Right hindlimb (tissue), 1 donor: ENCODE data around the gene C10orf105.

Experiments
- DNase-seq: peaks from one replicate; pipeline ENCODE4 v3.0.0-alpha.2; 2018

Gene C10orf105

DNA sequence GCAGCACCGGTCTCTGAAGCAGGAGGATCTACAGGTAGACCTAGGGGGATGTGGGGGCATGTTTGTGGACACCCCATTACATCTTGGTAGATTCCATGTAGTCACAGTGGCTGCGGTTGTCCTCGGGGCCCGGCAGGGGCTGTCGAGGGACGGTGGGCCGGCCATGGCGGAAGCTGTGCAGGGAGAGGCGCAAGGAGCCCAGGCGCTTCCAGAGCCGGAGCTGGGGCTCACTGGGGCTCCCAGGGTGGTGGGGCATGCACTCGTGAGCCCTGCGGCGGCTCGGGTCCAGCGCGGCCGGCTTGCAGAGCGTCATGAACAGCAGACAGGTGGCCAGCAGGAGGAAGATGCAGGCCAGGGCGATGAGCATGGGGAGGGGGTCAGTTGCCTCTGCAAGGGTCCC lies 3.7 kb downstream of the C10orf105 start:
- no peak for DNase-seq

GRCh38 chr10:71715026-71715425 lies 4.6 kb downstream of the C10orf105 start:
- no peak for DNase-seq

DNA sequence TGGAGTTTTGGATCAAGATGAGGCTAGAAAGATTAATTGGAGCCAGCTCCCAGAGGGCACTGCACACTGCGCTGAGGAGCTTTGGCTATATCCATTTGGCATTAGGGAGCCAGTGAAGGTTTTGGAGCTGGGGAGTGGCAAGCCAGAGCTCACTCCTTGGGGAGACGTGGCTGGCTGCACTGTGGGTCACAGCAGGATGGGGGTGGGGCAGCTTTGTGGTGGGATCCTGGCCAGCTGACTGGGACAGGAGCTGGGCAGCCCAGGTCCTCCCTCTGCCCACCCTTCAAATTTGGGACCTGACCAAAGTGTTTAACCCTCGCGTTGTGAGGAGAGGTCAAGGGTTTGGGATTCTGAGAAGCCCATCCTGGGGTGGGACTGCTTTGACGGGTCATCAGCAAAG lies 5.0 kb downstream of the C10orf105 start:
- no peak for DNase-seq

DNA sequence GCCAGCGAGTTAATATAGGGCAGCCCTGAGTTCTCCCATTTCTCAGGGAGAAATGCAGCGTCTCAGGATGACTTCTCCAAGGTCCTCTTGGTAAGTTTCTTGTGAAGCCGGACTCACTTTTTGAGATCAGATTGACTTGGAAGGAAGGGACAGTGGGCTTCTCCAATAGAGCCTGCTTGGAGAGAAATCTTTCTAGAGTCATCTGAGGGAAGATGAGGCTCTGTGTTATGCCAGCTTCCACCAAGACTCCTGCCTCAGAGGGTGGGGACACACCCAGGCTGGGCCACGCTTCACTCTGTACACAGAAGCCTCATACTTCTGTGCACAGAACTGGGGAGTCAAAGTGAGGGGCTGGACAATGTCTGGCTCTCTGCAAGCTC lies 5.6 kb downstream of the C10orf105 start:
- no peak for DNase-seq

DNA sequence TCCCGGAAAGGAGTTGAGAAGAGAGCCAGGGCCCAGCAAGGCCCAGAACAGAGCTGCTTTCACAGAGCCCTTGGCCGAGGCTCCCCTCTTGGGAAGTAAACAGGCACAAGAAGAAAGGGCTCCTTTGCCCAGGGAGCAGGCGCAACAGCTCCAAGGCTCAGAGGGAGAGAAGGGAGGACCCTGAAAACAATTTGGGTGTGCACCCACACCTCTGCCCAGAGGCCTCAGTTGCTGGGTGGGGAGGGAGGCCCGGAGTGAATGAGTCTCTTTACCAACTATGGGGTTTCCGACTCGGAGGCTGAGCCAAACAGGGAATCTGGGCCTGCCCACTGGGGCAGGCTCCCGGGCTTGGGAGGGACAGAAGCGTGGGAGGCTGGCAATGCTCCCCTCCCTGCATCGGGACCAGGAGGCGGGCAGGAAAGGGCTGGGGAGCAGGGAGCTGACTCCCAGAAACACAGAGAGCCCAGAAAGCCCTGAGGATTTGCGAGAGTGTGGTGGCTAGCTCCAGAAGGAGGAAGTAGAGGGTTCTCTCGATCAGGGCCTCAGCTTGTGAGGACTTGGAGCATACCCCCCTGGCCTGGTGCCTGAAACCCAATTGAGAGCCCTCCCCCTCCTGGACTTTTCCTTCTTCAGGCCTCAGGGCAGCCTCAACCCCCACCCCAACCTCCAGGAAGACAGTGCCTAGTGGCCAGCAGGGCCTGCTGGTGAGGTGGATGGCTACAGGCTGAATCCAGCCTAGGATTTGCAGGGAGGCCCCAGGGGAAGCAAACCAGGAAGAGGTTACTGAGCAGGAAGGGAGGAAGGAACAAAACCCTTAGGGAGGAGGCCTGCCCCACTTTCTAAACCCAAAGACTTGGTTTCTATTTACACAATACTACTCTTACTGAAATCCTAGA lies 6.2 kb downstream of the C10orf105 start:
- peak; percentile 86 for DNase-seq

DNA sequence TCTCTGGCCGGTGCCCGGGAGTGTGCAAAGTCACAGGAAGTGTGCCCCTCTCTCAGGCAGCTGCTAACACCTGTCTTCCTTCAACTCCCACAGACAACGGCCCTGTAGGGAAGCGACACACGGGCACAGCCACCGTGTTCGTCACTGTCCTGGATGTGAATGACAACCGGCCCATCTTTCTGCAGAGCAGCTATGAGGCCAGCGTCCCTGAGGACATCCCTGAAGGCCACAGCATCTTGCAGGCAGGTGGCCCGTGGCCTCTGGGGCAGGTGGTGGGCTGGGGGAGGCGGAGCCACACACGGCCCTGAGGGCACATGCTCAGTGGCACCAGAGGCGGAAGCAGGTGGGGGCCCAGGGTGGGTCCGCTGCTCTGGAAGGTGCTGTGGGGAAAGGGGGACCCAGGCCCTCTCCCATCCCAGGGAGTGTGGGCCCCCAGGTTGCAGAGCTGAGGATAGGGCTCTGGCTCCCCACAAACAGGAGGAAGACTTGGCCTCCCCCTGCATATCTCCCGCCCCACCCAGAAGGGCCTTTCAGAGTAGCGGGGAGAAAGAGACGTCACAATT lies 6.9 kb downstream of the C10orf105 start:
- no peak for DNase-seq

- DNase-seq, result no peak
These were observed 7.4 kb downstream of the C10orf105 start for GRCh38 chr10:71712170-71712569.

DNA sequence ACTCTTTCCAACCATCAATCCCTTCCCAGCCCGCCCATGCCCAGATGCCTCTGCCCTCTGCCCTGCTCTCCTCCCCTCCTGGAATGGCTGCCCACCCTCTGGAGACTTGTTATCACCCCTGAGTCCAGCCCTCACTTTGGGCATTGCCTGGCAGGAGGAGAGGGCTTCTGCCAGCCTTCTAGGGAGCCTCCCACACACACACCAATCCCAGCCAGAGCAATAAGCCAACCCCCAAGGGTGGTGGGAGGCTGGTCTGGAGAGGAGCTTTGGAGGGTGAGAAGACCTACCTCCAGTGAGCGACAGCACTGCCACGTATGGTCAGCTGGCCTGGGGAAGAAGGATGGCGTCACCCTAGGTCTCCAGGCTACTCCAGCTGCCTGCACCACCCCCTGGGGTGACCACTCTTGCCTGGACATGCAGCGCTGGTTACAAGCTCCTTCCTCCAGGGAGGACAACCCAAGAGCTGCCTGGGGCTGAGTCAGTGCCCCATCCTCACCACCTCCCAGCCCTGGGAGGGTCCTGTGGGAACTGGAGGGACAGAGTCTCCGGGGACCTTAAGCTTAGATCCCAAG lies 8.4 kb downstream of the C10orf105 start:
- DNase-seq, result no peak

- DNase-seq, result no peak
These were observed 9.1 kb downstream of the C10orf105 start for GRCh38 chr10:71710519-71710918.

- DNase-seq, result no peak
These were observed 10.4 kb downstream of the C10orf105 start for GRCh38 chr10:71708897-71709882.

DNA sequence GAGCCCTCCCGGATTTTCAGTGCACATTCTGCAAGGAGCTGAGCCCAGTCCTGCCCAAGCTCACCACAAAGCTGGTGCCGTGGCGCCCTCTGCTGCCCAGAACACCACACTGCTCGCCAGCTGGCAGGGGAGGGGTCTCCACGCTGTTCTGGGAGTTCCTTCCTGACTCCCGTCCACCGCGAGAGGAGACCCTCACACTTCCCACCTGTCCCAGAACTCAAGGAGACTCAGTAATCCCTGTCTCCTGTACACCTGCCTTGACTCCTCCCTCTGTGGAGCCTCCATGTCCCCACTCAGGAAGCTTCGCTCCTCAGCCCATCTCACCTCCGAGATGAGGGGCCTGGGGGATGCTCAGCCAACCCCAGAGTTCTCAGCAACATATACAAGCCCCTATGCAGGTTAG lies 11.3 kb downstream of the C10orf105 start:
- DNase-seq, result peak; percentile 71

GRCh38 chr10:71707240-71707789 lies 12.3 kb downstream of the C10orf105 start:
- DNase-seq, result no peak

- DNase-seq, result no peak
These were observed 13.1 kb downstream of the C10orf105 start for GRCh38 chr10:71706216-71707121.

DNA sequence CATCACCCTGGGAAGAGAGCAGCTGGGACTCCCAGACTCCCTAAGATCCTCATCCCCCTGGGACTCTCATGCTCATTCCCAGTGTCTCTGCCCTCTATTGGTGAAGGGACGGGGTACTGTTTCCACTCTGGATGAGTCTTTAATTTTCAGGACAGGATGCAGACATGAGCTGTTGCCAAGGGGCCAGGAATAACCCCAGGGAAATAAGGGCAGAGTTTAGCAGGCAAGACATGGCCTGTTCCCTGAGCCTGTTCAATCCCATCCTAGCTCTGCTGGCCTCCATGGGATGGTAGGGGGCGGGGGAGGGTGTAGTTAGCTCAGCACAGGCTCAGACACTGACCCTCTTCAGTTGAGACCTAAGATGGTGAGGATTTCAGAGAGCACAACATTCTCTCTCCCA lies 14.0 kb downstream of the C10orf105 start:
- DNase-seq, result no peak

GRCh38 chr10:71704816-71705215 lies 14.8 kb downstream of the C10orf105 start:
- DNase-seq, result no peak

- DNase-seq, result no peak
These were observed 16.0 kb downstream of the C10orf105 start for GRCh38 chr10:71703577-71703976.

- DNase-seq, result no peak
These were observed 18.0 kb downstream of the C10orf105 start for GRCh38 chr10:71701496-71702132.

DNA sequence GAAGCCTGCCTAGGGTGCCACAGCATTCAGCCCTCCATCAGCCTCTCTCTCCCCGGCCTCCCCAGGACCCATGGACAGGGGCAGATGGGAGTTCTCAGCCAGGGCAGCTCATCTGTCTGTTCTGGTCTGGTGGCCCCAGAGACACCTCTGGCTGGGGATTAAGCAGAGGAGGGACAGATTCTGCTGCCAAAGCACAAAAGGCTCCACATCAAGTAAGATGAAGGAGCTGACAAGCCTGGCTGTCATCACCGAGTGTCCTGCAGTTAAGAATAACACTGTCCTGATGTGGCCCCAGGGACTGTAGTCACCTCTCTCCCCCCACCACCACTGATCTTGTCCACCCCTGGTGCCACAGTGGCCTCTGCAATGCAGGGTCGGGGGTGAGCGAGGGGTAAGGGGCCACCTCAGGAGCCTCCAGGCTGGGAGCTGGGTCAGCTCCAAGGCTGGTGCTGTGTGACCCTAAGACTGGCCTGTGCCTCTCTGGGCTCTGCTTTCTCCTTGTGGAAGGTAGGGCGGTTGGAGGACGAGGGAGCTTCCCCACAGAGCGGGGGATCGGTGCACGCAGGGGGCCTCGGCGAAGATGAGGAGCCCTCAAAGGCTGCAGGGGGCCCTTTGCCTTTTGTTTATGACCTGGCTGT lies 18.7 kb downstream of the C10orf105 start:
- DNase-seq, result no peak

- DNase-seq, result no peak
These were observed 20.8 kb downstream of the C10orf105 start for GRCh38 chr10:71698737-71699136.

GRCh38 chr10:71697938-71698709 lies 21.5 kb downstream of the C10orf105 start:
- no peak for DNase-seq
